ENCODE data around the gene DNAJA3.

Gene DNAJA3

DNA sequence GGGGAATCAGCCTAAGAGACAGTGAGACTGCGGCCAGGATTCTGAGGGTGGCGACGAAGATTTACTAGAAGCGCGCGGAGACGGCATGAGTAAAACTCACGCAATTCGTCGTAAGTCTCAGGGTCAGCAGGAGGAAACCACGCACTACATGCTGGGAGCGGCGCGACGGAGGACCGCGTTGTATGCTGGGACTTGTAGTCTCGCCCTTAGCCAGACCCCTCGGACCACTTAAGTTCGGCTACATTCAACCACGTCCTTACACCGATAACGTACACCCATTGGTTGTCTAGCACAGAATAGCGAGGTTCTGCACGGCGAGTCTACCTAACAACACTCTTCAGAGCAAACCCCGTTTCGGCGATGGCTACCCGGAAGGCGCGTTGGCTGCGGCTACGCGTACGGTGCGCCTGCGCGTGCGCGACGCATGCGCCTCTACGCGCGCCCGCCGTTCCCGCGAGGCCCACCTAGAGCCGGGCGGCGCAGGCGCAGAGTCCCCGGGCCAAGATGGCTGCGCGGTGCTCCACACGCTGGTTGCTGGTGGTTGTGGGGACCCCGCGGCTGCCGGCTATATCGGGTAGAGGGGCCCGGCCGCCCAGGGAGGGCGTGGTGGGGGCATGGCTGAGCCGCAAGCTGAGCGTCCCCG lies at the start of gene DNAJA3:
Gene DNAJA3, plus strand, starts transcription at position 491 of the 643 bp plus-strand sequence. Its CDS starts 14 bp downstream, at position 505.
- no peaks in the 10 kb centered on the region for H3K27me3 ChIP-seq (ENCODE audit: control insufficient read depth in 1 of 2, insufficient read depth in 2 of 2, low read length in 2 of 2)
- H3K4me1 ChIP-seq (ENCODE audit: insufficient read depth, low read length) = peaks cover 19% of the 10 kb centered on the region
- no peaks in the 10 kb centered on the region for H3K36me3 ChIP-seq (ENCODE audit: insufficient read depth, low read length)
- H3K4me3 ChIP-seq (ENCODE audit: low read depth in 1 of 2, low read length in 2 of 2) = peak within 1 kb of the TSS; percentile 86 to 98
- H3K27ac ChIP-seq (ENCODE audit: low read depth, low read length) = peak within 1 kb of the TSS; percentile 97
- H3K9ac ChIP-seq (ENCODE audit: low read length) = peak within 1 kb of the TSS; percentile 76
- H3K9me3 ChIP-seq (ENCODE audit: low read length) = no peaks in the 10 kb centered on the region

DNA sequence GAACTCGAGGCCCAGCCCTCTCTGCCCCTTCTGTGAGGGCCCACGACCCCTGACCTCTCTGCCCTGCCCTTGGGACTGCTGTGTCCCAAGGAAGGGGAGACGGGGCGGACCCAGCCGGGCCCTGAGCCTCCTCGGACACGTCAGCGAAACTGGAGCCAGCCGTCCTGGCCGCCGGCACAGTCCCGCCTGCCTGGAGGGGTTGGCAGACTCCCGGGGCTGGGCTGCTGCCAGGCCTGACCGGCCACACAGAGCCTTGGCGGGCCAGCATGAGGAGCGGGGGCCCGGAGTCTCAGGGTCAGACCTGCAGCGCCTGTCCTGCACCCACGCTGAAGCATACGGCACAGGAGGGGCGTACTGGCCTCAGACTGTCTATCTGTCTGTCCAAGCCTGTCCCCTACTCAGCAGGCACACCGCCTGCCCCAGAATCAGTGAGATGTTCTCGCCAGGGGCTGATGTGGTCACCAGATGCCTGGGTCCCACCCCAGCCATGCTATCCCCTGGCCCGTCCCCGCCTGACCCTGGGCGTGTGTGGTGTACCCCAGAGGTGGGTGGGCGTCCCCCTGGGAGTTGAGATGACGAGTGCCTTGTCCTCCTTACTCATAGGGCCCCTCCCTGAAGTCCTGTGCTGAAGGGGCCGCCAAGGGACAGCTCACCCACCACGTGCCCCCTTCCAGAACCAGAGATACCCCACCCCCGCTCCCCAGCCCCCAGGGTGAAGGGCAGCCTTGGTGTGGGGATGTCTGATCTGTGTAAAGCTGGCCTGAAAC lies 49.4 kb upstream of the DNAJA3 start:
- Histone ChIP-seq H3K36me3 (ENCODE audit: insufficient read depth, low read length) (no peaks in the 10 kb centered on the region), H3K27ac (ENCODE audit: low read depth, low read length) (peak overlapping the region; percentile 73), H3K9me3 (ENCODE audit: low read length) (no peaks in the 10 kb centered on the region), H3K9ac (ENCODE audit: low read length) (no peak overlapping the region), H3K4me3 (ENCODE audit: low read depth in 1 of 2, low read length in 2 of 2) (peak overlapping the region; percentile 7 to 41), H3K27me3 (ENCODE audit: control insufficient read depth in 1 of 2, insufficient read depth in 2 of 2, low read length in 2 of 2) (no peaks in the 10 kb centered on the region), H3K4me1 (ENCODE audit: insufficient read depth, low read length) (peaks cover 58% of the 10 kb centered on the region)

DNA sequence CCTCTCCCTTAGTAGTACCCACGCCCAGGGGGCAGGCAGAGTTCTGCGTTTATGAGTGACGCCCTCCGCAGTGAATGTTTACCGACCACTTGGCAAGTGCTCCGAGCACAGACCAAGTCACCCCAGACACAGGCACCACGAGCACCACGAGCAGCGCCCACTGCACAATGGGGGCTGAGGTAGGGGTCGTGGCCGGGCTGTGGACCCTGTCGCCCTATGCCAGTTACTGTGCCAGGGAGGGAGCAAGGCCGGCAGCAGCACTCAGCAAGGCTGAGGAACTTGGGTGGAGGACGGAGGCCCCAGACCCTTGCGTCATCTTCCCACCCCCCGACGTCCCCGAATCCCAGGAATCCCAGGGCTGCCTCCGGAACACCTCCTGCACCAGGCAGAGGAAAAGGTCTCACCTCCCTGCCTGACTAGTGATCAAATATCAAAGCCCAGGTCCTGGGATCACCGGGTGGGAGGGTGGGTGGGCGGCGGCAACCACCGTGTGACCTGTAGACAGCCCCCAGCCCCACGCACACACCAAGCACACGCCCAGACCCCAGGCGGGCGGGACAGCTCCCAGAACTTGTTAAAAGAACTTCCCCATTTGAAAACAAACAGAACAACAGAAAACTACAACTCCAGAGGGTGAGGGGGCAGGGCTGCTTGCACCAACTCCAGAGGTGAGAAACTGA lies 48.6 kb upstream of the DNAJA3 start:
- H3K4me3 ChIP-seq (ENCODE audit: low read depth in 1 of 2, low read length in 2 of 2) = no peak overlapping the region
- peaks cover 58% of the 10 kb centered on the region for H3K4me1 ChIP-seq (ENCODE audit: insufficient read depth, low read length)

DNA sequence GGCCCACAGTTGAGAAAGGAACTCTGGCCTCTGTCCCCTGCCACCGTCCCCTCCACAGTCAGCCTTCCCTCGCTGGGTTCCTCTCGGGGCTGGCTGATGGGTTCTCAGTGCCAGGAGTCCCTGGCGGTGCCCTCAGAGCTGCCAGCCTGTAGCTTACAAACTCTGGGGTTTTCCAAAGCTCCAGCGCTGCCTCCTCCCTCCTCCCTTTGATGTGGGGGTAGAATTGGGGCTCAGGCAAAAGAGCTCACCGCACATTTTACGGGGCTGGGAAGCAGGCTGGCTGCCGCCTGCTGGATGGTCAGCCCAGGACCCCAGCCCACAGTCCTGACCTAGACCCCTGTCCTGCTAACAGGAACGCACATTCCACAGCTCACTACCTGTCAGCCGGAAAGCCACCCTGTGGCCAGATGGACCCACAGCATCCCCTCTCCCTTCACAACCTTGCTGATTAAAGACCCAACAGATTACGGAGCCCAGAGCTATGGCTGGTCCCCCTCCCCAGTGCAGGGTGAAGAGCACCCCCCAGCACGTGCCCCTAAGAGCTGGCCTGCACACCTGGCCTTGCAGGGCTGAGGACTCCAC lies 48.0 kb upstream of the DNAJA3 start:
- Histone ChIP-seq H3K4me3 (ENCODE audit: low read depth in 1 of 2, low read length in 2 of 2) (no peak overlapping the region), H3K27ac (ENCODE audit: low read depth, low read length) (peak overlapping the region; percentile 63), H3K9ac (ENCODE audit: low read length) (no peak overlapping the region), H3K36me3 (ENCODE audit: insufficient read depth, low read length) (no peaks in the 10 kb centered on the region), H3K9me3 (ENCODE audit: low read length) (no peaks in the 10 kb centered on the region), H3K27me3 (ENCODE audit: control insufficient read depth in 1 of 2, insufficient read depth in 2 of 2, low read length in 2 of 2) (no peaks in the 10 kb centered on the region), H3K4me1 (ENCODE audit: insufficient read depth, low read length) (peaks cover 53% of the 10 kb centered on the region)

More for the DNA sequence above, 48.6 kb upstream of the DNAJA3 start:
- H3K9ac ChIP-seq (ENCODE audit: low read length) = no peak overlapping the region
- H3K36me3 ChIP-seq (ENCODE audit: insufficient read depth, low read length) = no peaks in the 10 kb centered on the region
- peak overlapping the region; percentile 73 for H3K27ac ChIP-seq (ENCODE audit: low read depth, low read length)
- no peaks in the 10 kb centered on the region for H3K27me3 ChIP-seq (ENCODE audit: control insufficient read depth in 1 of 2, insufficient read depth in 2 of 2, low read length in 2 of 2)
- H3K9me3 ChIP-seq (ENCODE audit: low read length) = no peaks in the 10 kb centered on the region

DNA sequence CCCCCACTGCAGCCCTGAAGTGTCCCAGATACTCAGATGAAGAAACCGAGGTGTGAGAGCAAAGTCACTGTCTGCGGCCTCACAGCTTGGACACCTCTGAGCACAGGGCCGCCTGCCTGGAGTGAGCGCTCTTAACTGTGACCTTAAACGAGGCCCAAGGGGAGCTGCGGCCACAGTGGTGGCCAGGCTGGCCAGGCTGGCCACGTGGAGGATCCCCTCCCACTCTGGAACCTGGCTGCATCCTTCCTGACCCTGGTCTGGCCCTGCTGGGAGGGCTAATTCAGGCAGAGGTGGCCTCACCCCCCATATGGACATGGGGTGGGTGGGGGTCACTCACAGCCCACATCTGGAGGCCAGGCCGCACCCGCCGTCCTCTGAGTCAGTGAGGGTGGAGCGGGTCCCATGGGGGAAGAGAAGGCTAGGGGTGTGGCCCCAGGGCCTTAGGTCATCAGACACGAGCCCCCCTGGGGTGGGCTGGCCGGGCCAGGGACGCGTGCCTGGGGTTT lies 47.5 kb upstream of the DNAJA3 start:
- Histone ChIP-seq H3K4me1 (ENCODE audit: insufficient read depth, low read length) (peaks cover 47% of the 10 kb centered on the region), H3K27ac (ENCODE audit: low read depth, low read length) (peak overlapping the region; percentile 20)

DNA sequence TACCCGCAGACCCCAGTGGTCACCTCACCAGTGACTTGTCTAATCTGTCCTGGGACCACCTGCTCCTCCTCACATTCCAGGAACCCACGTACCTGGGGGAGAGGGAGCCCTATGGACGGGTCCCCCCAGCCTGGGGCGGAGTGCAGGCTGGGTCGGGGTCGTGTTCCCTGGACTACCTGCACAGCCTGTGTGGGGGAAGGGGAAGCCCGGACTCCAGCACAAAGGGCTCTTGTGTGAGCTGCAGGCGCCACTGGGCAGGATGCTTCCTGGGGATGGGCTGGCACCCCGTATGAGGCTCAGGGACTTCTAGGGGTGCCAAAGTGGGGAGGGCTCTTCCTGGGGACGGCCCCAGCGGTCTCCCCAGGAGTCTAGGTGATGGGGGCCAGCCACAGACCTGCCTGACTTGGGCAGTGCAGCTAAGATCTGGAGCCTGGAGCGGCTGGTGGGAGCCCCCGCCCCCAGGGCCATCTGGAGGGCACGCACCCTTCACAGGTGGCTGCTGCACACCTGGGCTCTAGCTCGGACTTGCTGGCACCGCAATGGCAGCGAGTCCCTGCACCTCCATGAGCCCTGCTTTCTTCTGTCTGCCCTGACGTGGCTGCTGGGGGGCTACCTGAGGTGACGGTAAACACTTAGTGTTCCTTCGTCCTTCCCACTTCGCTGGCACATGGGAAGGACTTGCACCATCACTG lies 46.5 kb upstream of the DNAJA3 start:
- H3K4me3 ChIP-seq (ENCODE audit: low read depth in 1 of 2, low read length in 2 of 2) = no peak overlapping the region
- no peak overlapping the region for H3K9ac ChIP-seq (ENCODE audit: low read length)
- no peaks in the 10 kb centered on the region for H3K27me3 ChIP-seq (ENCODE audit: control insufficient read depth in 1 of 2, insufficient read depth in 2 of 2, low read length in 2 of 2)
- H3K27ac ChIP-seq (ENCODE audit: low read depth, low read length) = peak overlapping the region; percentile 7
- peaks cover 4% of the 10 kb centered on the region for H3K36me3 ChIP-seq (ENCODE audit: insufficient read depth, low read length)
- H3K9me3 ChIP-seq (ENCODE audit: low read length) = no peaks in the 10 kb centered on the region
- H3K4me1 ChIP-seq (ENCODE audit: insufficient read depth, low read length) = peaks cover 39% of the 10 kb centered on the region

More for the DNA sequence above, 47.5 kb upstream of the DNAJA3 start:
- Histone ChIP-seq H3K27me3 (ENCODE audit: control insufficient read depth in 1 of 2, insufficient read depth in 2 of 2, low read length in 2 of 2) (no peaks in the 10 kb centered on the region), H3K9me3 (ENCODE audit: low read length) (no peaks in the 10 kb centered on the region), H3K9ac (ENCODE audit: low read length) (no peak overlapping the region), H3K36me3 (ENCODE audit: insufficient read depth, low read length) (no peaks in the 10 kb centered on the region), H3K4me3 (ENCODE audit: low read depth in 1 of 2, low read length in 2 of 2) (no peak overlapping the region)

DNA sequence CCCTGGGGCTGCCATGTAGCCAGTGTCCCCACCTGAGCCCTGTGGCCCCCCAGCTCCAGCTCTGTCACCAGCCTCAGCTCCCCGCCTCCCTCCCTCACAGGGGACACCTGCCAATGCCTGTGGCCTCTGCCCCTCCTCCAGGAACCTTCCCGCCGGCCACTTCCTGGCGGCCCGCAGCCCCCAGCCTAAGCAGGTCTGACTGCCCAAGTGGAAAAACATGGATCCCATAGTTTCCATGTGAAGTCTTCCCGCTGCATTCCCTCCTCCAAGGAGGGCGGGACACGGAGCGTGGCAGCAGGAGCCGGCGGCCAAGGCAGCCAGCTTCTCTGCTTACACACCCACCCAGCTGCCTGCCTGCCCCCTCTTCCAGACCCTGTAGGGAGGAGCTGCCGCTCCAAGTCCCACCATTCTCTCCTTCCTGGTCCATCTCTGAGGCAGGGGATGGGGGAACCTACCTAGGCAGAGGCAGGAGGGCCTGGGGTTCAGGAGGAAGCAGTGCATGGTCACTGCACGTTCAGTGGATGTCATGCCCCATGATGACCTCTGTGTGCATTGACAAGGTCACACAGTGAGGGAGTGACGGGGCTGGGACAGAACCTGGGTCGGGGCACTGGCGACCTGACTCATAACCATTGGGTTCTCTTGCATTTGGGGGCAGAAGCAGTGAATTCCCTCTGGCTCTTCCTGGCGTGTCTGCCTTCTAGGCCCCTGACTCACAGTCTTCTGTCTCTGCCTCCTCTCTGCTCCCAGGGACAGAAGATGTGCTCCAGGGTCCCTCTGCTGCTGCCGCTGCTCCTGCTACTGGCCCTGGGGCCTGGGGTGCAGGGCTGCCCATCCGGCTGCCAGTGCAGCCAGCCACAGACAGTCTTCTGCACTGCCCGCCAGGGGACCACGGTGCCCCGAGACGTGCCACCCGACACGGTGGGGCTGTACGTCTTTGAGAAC lies 45.3 kb upstream of the DNAJA3 start:
- H3K27ac ChIP-seq (ENCODE audit: low read depth, low read length) = no peak overlapping the region
- peaks cover 5% of the 10 kb centered on the region for H3K36me3 ChIP-seq (ENCODE audit: insufficient read depth, low read length)
- no peak overlapping the region for H3K4me3 ChIP-seq (ENCODE audit: low read depth in 1 of 2, low read length in 2 of 2)
- no peaks in the 10 kb centered on the region for H3K9me3 ChIP-seq (ENCODE audit: low read length)
- no peaks in the 10 kb centered on the region for H3K27me3 ChIP-seq (ENCODE audit: control insufficient read depth in 1 of 2, insufficient read depth in 2 of 2, low read length in 2 of 2)
- peaks cover 28% of the 10 kb centered on the region for H3K4me1 ChIP-seq (ENCODE audit: insufficient read depth, low read length)
- no peak overlapping the region for H3K9ac ChIP-seq (ENCODE audit: low read length)

DNA sequence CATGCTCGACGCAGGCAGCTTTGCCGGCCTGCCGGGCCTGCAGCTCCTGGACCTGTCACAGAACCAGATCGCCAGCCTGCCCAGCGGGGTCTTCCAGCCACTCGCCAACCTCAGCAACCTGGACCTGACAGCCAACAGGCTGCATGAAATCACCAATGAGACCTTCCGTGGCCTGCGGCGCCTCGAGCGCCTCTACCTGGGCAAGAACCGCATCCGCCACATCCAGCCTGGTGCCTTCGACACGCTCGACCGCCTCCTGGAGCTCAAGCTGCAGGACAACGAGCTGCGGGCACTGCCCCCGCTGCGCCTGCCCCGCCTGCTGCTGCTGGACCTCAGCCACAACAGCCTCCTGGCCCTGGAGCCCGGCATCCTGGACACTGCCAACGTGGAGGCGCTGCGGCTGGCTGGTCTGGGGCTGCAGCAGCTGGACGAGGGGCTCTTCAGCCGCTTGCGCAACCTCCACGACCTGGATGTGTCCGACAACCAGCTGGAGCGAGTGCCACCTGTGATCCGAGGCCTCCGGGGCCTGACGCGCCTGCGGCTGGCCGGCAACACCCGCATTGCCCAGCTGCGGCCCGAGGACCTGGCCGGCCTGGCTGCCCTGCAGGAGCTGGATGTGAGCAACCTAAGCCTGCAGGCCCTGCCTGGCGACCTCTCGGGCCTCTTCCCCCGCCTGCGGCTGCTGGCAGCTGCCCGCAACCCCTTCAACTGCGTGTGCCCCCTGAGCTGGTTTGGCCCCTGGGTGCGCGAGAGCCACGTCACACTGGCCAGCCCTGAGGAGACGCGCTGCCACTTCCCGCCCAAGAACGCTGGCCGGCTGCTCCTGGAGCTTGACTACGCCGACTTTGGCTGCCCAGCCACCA lies 44.4 kb upstream of the DNAJA3 start:
- H3K27ac ChIP-seq (ENCODE audit: low read depth, low read length) = no peak overlapping the region
- H3K4me1 ChIP-seq (ENCODE audit: insufficient read depth, low read length) = peaks cover 21% of the 10 kb centered on the region
- no peak overlapping the region for H3K4me3 ChIP-seq (ENCODE audit: low read depth in 1 of 2, low read length in 2 of 2)
- no peaks in the 10 kb centered on the region for H3K27me3 ChIP-seq (ENCODE audit: control insufficient read depth in 1 of 2, insufficient read depth in 2 of 2, low read length in 2 of 2)
- peaks cover 5% of the 10 kb centered on the region for H3K36me3 ChIP-seq (ENCODE audit: insufficient read depth, low read length)
- H3K9me3 ChIP-seq (ENCODE audit: low read length) = no peaks in the 10 kb centered on the region
- H3K9ac ChIP-seq (ENCODE audit: low read length) = no peak overlapping the region

DNA sequence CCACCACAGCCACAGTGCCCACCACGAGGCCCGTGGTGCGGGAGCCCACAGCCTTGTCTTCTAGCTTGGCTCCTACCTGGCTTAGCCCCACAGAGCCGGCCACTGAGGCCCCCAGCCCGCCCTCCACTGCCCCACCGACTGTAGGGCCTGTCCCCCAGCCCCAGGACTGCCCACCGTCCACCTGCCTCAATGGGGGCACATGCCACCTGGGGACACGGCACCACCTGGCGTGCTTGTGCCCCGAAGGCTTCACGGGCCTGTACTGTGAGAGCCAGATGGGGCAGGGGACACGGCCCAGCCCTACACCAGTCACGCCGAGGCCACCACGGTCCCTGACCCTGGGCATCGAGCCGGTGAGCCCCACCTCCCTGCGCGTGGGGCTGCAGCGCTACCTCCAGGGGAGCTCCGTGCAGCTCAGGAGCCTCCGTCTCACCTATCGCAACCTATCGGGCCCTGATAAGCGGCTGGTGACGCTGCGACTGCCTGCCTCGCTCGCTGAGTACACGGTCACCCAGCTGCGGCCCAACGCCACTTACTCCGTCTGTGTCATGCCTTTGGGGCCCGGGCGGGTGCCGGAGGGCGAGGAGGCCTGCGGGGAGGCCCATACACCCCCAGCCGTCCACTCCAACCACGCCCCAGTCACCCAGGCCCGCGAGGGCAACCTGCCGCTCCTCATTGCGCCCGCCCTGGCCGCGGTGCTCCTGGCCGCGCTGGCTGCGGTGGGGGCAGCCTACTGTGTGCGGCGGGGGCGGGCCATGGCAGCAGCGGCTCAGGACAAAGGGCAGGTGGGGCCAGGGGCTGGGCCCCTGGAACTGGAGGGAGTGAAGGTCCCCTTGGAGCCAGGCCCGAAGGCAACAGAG lies 43.5 kb upstream of the DNAJA3 start:
- Histone ChIP-seq H3K9ac (ENCODE audit: low read length) (no peak overlapping the region), H3K27ac (ENCODE audit: low read depth, low read length) (no peak overlapping the region), H3K4me3 (ENCODE audit: low read depth in 1 of 2, low read length in 2 of 2) (no peak overlapping the region), H3K27me3 (ENCODE audit: control insufficient read depth in 1 of 2, insufficient read depth in 2 of 2, low read length in 2 of 2) (no peaks in the 10 kb centered on the region), H3K9me3 (ENCODE audit: low read length) (no peaks in the 10 kb centered on the region), H3K4me1 (ENCODE audit: insufficient read depth, low read length) (peaks cover 14% of the 10 kb centered on the region), H3K36me3 (ENCODE audit: insufficient read depth, low read length) (peaks cover 5% of the 10 kb centered on the region)

All from muscle layer of colon (tissue), 2 donors.